ENCODE data around the gene PCYOX1L. TPM values are rescaled to one million over a fixed set of nuclear protein-coding genes. Genes with fewer than 3 reads are reported as not detected.
A peak's percentile ranks its signal among the peaks of the same experiment; 100 is the strongest.

Gene PCYOX1L
- total RNA-seq, 2 donors from 2014 or later: 5.2 to 5.4 TPM

- intact Hi-C loops (cut with DNase I): no loop called here
- ATAC-seq: no peak
- no peak for DNase-seq
These were observed 29.7 kb upstream of the PCYOX1L start for GRCh38 chr5:149328177-149328576.

- DNase-seq (no peak), ATAC-seq (no peak)
- intact Hi-C loops (cut with DNase I): no loop called here
These were observed 24.0 kb upstream of the PCYOX1L start for GRCh38 chr5:149333711-149334443.

DNA sequence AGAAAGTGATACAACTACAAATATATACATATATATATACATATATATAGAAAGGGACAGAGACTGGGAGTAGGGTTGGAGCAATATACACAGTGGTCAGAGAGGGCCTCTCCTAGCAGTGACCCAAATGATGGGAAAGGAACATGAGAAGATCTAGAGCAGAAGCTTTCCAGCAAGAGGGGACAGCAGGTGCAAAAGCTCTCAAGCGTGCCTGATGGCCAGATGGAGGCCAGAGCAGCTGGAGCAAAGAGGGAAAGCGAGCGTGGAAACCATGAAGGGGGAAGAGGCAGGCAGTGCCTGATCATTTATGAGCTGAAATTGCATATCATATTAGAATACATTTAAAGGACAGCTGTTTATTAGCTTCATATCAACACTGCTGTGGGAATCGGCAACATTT, 20.1 kb upstream of the PCYOX1L start:
- no peak for ATAC-seq

DNA sequence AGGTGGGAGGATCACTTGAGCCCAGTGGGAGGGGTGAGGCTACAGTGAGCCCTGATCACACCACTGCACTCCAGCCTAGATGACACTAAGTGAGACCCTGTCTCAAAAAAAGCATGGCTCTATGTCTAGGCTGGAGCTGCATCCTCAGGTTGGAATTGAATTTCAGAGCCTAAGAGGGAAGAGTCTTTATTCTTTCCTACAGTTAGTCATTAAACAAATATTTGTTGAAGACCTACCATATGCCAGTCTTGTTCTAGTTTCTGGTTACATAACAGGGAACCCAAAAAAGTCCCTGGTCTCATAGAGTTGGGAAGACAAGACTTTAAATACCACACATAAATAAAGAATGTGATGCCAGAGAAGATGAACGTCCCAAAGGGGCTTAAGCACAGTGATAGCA, 19.5 kb upstream of the PCYOX1L start:
- no peak for ATAC-seq
- intact Hi-C loops (cut with DNase I): no loop called here

More for the DNA sequence above, 20.1 kb upstream of the PCYOX1L start:
- intact Hi-C loops (cut with DNase I): no loop called here
- DNase-seq: no peak

GRCh38 chr5:149340920-149341319, 16.9 kb upstream of the PCYOX1L start:
- ATAC-seq (no peak), DNase-seq (no peak)
- intact Hi-C loops (cut with DNase I): no loop called here

More for the DNA sequence above, 19.5 kb upstream of the PCYOX1L start:
- DNase-seq: no peak

DNA sequence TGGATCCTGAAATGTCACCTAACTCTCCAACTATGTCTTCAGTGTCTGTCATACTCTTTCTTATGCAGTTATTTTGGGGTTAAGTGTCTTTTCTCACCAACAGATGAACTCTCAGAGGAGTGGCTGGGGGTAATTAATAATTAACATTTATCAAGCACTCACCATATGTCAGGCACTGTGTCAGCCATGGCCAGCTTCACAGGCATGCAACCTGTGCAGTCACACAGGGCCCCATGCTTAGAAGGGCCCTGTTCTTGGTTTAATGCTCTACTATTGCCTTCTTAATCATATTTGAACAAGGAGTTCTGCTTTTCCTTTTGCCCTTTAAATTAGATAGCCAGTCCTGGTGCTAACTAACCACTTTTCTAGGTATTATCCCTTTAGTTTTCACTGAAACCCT, 16.0 kb upstream of the PCYOX1L start:
- intact Hi-C loops (cut with DNase I): no loop called here
- ATAC-seq: no peak
- DNase-seq: no peak

- ATAC-seq: no peak
- DNase-seq: no peak
- intact Hi-C loops (cut with DNase I): no loop called here
These were observed 13.7 kb upstream of the PCYOX1L start for GRCh38 chr5:149344151-149344550.

GRCh38 chr5:149345147-149345891, 12.5 kb upstream of the PCYOX1L start, which contains the start of gene GRPEL2:
TSS of gene GRPEL2 (plus strand) at chr5:149345499. CDS start at chr5:149345540, 41 bp downstream.
- intact Hi-C loops (cut with DNase I): no loop called here

DNA sequence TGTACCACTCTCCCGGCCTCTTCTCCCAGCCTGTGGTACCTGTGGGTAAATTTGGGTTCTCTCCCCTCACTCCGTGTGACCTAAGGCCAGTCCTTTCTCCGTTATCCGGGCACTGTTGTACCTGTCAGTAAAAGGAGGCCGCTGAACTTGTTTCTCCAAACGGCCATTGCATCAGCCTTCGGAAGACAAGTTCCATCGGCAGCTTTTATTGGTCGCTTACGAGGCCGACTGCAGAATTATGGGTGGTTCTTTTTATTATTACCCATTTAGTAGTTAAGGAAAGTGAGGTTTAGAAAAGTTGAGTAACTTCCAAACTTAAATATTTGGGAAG, 12.0 kb upstream of the PCYOX1L start:
- intact Hi-C loops (cut with DNase I): no loop called here
- ATAC-seq: peak in 1 of 2 donors; percentile 8
- DNase-seq: no peak

More at GRCh38 chr5:149345147-149345891, 12.5 kb upstream of the PCYOX1L start, which contains the start of gene GRPEL2:
- ATAC-seq (peak; percentile 98 to 99), DNase-seq (peak; percentile 98)

GRCh38 chr5:149348518-149348917, 9.3 kb upstream of the PCYOX1L start:
- DNase-seq: no peak
- intact Hi-C loops (cut with DNase I): no loop called here
- ATAC-seq: no peak

- ATAC-seq (no peak), DNase-seq (no peak)
- intact Hi-C loops (cut with DNase I): no loop called here
These were observed 8.5 kb upstream of the PCYOX1L start for GRCh38 chr5:149349382-149349781.

GRCh38 chr5:149352169-149352568, 5.7 kb upstream of the PCYOX1L start:
- ATAC-seq: no peak
- intact Hi-C loops (cut with DNase I): no loop called here

GRCh38 chr5:149353911-149354310, 3.9 kb upstream of the PCYOX1L start:
- intact Hi-C loops (cut with DNase I): no loop called here
- ATAC-seq (no peak), DNase-seq (no peak)

More at GRCh38 chr5:149352169-149352568, 5.7 kb upstream of the PCYOX1L start:
- DNase-seq: no peak

- no peak for DNase-seq
- no peak for ATAC-seq
- intact Hi-C loops (cut with DNase I): no loop called here
These were observed 2.2 kb upstream of the PCYOX1L start for GRCh38 chr5:149355688-149356087.

- DNase-seq (no peak), ATAC-seq (no peak)
- intact Hi-C loops (cut with DNase I): no loop called here
These were observed 1.5 kb upstream of the PCYOX1L start for GRCh38 chr5:149356391-149356790.

GRCh38 chr5:149358294-149358651, 427 bp downstream of the PCYOX1L start:
- peak; percentile 64 to 68 for ATAC-seq
- intact Hi-C loops (cut with DNase I): no loop called here

GRCh38 chr5:149358868-149359495, 1.1 kb downstream of the PCYOX1L start:
- intact Hi-C loops (cut with DNase I): no loop called here
- ATAC-seq (no peak), DNase-seq (no peak)

More at GRCh38 chr5:149358294-149358651, 427 bp downstream of the PCYOX1L start:
- DNase-seq: peak; percentile 63

GRCh38 chr5:149360272-149360671, 2.4 kb downstream of the PCYOX1L start:
- intact Hi-C loops (cut with DNase I): no loop called here
- DNase-seq (no peak), ATAC-seq (no peak)

DNA sequence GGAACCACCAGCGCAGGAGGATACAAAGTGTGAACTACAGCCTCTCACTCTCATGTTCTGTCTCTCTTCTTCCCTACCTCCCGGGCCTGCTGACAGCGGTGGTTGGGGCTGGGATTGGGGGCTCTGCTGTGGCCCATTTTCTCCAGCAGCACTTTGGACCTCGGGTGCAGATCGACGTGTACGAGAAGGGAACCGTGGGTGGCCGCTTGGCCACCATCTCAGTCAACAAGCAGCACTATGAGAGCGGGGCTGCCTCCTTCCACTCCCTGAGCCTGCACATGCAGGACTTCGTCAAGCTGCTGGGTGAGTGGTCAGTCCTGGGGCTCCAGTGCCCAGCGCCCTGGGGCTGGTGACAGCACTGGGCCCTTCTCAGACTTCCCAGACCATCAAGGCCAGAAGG, 4.7 kb downstream of the PCYOX1L start:
- ATAC-seq (no peak), DNase-seq (no peak)
- intact Hi-C loops (cut with DNase I): no loop called here

DNA sequence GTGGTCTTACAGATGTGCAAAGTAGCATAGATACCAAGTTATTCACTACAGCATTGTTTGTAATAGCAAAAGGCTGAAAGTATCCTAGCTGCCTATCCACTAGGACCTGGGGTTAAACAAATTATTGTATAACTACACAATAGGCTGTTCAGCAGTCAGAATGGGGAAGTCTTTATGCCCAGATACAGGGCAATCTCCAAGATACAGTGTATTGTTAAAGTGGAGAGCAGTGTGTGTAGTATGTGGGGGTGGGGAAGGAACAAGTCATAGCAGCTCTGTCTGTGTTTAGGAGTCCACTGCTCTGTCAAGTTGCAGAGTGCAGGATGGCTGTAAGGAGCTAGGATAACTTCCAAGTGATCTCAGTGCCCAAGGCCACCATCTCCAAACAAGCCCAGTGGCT, 5.5 kb downstream of the PCYOX1L start:
- DNase-seq (no peak), ATAC-seq (no peak)
- intact Hi-C loops (cut with DNase I): no loop called here

Measured in left cardiac atrium (tissue), 4 donors.